HG02884 (cell line): ENCODE data around the gene TEX13C.
"Not testable (repeated sequence)": the region's sequence is repeated elsewhere in the genome, so short reads cannot be mapped to it uniquely, and the experiment has no call there.

Experiments
- ATAC-seq: cut with Tn5 transposase; IDR thresholded peaks from one replicate; pipeline ENCODE4 v1.9.1; 2021; ENCODE audit warnings: mild to moderate bottlenecking, moderate library complexity; ENCODE audit not compliant: unreplicated experiment

Gene TEX13C

GRCh38 chrX:125319646-125320521, at the start of gene TEX13C:
TSS of gene TEX13C (plus strand) at chrX:125319871. CDS start at chrX:125320120, 249 bp downstream.
- ATAC-seq: no peak

GRCh38 chrX:125287282-125287681, 32.4 kb upstream of the TEX13C start:
- no peak for ATAC-seq

GRCh38 chrX:125288343-125288742, 31.3 kb upstream of the TEX13C start:
- ATAC-seq: no peak

DNA sequence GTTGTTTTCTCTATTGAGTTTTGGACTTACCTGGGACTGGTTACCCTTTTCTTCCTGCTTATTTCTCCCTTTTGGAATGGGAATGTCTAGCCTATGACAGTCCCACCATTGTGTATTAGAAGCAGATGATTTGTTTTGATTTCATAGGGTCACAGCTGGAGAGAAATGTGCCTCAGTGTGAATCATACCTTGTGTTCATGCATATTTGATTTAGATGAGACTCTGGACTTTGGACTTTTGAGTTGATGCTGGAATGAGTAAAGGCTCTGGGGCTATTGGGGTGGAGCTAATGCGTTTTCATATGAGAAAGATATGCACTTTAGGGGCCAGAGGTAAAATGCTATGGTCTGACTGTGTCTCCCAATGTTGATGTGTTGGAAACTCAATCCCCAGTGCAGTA, 30.5 kb upstream of the TEX13C start:
- ATAC-seq: no peak

- no peak for ATAC-seq
Measured at GRCh38 chrX:125289920-125290319, 29.8 kb upstream of the TEX13C start.

- ATAC-seq: no peak
Measured at GRCh38 chrX:125291124-125291523, 28.5 kb upstream of the TEX13C start.

DNA sequence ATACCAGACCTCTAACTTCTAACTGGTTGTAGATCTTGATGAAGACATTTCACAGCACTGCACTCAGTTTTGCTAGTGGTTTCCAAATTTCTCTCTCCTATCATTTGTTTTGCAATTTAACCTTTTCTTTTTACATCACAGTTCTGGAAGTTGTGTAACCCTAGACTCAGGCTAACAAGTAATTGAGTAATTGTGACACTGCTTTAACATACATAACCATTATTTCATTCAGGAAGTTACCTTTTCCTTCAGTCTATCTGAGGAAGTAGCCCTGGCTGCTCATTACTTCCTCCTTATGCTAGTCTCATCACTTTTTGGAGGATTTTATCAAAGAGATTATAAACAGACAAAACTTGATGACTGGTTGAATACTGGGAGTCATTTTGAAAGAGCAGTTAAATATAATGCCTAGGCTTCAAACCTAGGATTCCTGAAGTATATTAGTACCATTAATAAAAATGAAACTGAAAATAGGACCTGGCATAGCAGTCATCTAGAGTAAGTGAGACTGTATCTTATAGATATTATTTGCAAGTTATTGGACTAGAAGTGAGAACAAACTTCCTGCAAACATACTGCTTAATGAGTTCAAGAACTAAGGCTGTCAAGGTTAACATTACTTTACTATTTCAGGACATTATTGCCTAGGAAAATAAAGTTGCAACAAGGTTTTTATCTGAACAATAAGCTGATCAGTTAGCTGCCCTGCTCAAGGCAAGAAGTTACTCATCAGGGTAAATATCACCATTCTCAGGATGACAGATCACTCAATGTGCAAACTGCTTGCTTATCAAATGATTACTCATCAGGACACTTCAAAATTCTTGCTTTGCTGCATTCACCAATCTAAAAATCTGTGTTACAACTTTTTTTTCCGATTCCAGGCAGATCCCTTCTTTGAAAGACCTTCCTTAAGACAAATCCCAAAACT, 25.6 kb upstream of the TEX13C start:
- ATAC-seq: peak; percentile 62

DNA sequence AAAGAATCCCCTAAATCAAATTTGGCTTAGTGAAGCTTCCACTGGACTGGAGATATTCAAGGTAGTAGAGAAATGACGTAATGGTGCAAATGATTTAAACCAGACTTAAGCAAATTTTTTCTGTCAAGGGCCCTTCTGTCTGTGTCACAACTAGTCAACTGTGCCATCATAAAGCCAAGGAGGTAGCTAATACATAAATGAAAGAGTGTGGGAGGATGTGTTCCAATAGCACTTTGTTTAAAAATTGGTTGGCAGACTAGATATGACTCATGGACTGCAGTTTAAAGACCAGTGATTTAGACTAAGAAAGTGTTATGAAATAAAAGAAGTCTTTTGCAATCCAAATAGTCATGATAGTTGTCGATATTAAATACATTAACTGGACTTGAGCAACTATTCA, 24.3 kb upstream of the TEX13C start:
- ATAC-seq: peak; percentile 62

- ATAC-seq: no peak
Measured at GRCh38 chrX:125298871-125299270, 20.8 kb upstream of the TEX13C start.

- ATAC-seq: no peak
Measured at GRCh38 chrX:125306335-125306866, 13.3 kb upstream of the TEX13C start.

GRCh38 chrX:125308653-125309052, 11.0 kb upstream of the TEX13C start:
- no peak for ATAC-seq

DNA sequence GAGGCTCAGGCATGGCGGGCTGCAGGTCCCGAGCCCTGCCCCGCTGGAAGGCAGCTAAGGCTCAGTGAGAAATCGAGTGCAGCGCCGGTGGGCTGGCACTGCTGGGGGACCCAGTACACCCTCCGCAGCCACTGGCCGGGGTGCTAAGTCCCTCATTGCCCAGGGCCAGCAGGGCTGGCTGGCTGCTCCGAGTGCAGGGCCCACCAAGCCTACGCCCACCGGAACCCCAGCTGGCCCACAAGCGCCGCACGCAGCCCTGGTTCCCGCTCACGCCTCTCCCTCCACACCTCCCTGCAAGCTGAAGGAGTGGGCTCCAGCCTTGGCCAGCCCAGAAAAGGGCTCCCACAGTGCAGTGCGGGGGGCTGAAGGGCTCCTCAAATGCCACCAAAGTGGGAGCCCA, 505 bp upstream of the TEX13C start:
- not testable (repeated sequence) for ATAC-seq

- ATAC-seq: no peak
Measured at GRCh38 chrX:125322431-125322830, 2.8 kb downstream of the TEX13C start.

DNA sequence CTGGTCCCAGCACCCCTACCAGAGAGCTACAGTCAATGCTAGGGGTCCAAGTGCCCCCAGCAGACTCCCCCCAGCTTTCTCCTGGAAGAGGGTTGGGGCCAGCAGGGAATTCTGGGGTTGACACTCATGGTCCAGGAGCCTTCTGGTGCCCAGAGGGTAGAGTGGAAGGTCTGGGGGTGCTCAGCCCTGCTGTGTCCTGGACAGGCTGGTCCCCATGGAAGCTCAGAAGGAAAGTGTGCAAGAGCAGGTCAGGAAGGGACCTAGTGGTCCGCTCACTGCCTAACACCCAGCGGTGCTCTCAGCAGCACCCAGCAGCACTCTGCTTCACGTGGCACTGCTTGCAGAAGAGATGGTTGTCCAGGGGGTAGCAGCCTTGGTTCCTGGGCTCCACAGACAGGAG, 6.9 kb downstream of the TEX13C start:
- no peak for ATAC-seq

- no peak for ATAC-seq
Measured at GRCh38 chrX:125327891-125328290, 8.2 kb downstream of the TEX13C start.

GRCh38 chrX:125333583-125333982, 13.9 kb downstream of the TEX13C start:
- no peak for ATAC-seq

- ATAC-seq: no peak
Measured at GRCh38 chrX:125340490-125340889, 20.8 kb downstream of the TEX13C start.

- ATAC-seq: no peak
Measured at GRCh38 chrX:125374169-125374568, 54.5 kb downstream of the TEX13C start.
